Aorta (tissue), 5 donors: ENCODE results near the gene SNTA1. TPM values are rescaled to one million over a fixed set of nuclear protein-coding genes. Genes with fewer than 3 reads are reported as not detected.
"Not testable (repeated sequence)": the region's sequence is repeated elsewhere in the genome, so short reads cannot be mapped to it uniquely, and the experiment has no call there.

Source experiments
- ATAC-seq: fragments of 200-7000 bp; cut with Tn5 transposase; one replicate; pipeline ENCODE4 v1.9.1; 2022; ENCODE audit warnings: moderate library complexity; ENCODE audit not compliant: low FRiP score
- DNase-seq, 2 donors: peaks; one replicate each; pipeline ENCODE4 v3.0.0-alpha.2; 2020
- H3K27ac ChIP-seq, 2 donors: one replicate each; pipeline ENCODE4 v1.5.1; 2013; ENCODE audit warnings: low read length in 2 of 2, mild to moderate bottlenecking in 2 of 2, moderate library complexity in 2 of 2, control low read depth in 1 of 2, inconsistent platforms in 1 of 2, low read depth in 1 of 2
- H3K27me3 ChIP-seq, 2 donors: one replicate each; pipeline ENCODE4 v1.6.1; 2013; ENCODE audit warnings: control low read depth in 1 of 2, low read length in 1 of 2, mild to moderate bottlenecking in 1 of 2, moderate library complexity in 1 of 2; ENCODE audit not compliant: insufficient read depth in 2 of 2, control insufficient read depth in 1 of 2
- H3K36me3 ChIP-seq, 2 donors: one replicate each; pipeline ENCODE4 v1.6.1; 2013; ENCODE audit warnings: control low read depth in 1 of 2, low read length in 1 of 2, mild to moderate bottlenecking in 1 of 2; ENCODE audit not compliant: insufficient read depth in 2 of 2, control insufficient read depth in 1 of 2
- H3K4me1 ChIP-seq, 2 donors: one replicate each; pipeline ENCODE4 v1.6.1; 2013; ENCODE audit warnings: low read length in 2 of 2, control low read depth in 1 of 2, mild to moderate bottlenecking in 1 of 2, moderate library complexity in 1 of 2; ENCODE audit not compliant: insufficient read depth in 2 of 2, control insufficient read depth in 1 of 2
- H3K4me3 ChIP-seq, 2 donors: one replicate each; pipeline ENCODE4 v1.5.1; 2013; ENCODE audit warnings: low read length in 2 of 2, control low read depth in 1 of 2, mild to moderate bottlenecking in 1 of 2
- H3K9me3 ChIP-seq: one replicate; pipeline ENCODE4 v1.6.1; 2013; ENCODE audit warnings: mild to moderate bottlenecking, low read length; ENCODE audit not compliant: control insufficient read depth
- WGBS, 2 donors: extraction: QIAGEN DNeasy Blood & Tissue Kit; methylation state at CpG; one replicate each; pipeline ENCODE4 v1.1.7; 2013; 5-methylcytosine and 5-hydroxymethylcytosine counted together
- intact Hi-C, 2 donors: fragments of 100-400 bp; cut with DNase I; formaldehyde crosslinking; loops; one replicate each; pipeline versions ENCODE4 v1.14.2 to v1.15.0; 2022
- polyA plus RNA-seq, 2 donors: library from polyadenylated mRNA; stranded (reverse); fragments of 200-250 nt; gene quantifications; one replicate each; pipeline ENCODE4 v1.2.3, GENCODE V29; 2013
- total RNA-seq, 2 donors: library from RNA; stranded (reverse); fragmentation: NEBNext Ultra II Directional; extraction: Animal tissue kit (Norgen Biotek cat#: 25700); gene quantifications; one replicate each; pipeline ENCODE4 v1.2.1, GENCODE V29; 2021
- donor health status: healthy with polysubstance abuse.
- donor health status: Bipolar disorder and iron deficiency.
- donor health status: DM: no; HTN: no; CAD: no.
- donor health status: DM: no; HTN: no; CAD: no.
- donor health status: DM: yes; HTN: yes; CAD: no.

SNTA1 gene
- total and polyA plus RNA-seq, 4 donors: 37.5 to 61.4 (median 44.8) TPM

- H3K27ac ChIP-seq: peak overlapping the region in 1 of 2 donors; percentile 45
- WGBS, 2 donors: 75 to 77% methylated on average over 7 of the region's 7 CpGs
- not testable (repeated sequence) for ATAC-seq, H3K36me3 ChIP-seq, H3K27me3 ChIP-seq, DNase-seq, H3K9me3 ChIP-seq, H3K4me1 ChIP-seq, H3K4me3 ChIP-seq
- intact Hi-C loops: loop anchor here (5.0 to 10.0 kb wide), 3 partner anchors 47 to 294 kb away; partner anchors contain the start of gene ZNF341 (in 1 of the 2)
These were observed 3.0 kb downstream of the SNTA1 start for GRCh38 chr20:33440562-33440961.

GRCh38 chr20:33438481-33438880, 5.1 kb downstream of the SNTA1 start:
- DNase-seq (no peak), ATAC-seq (no peak)
- Histone ChIP-seq H3K36me3 (peaks cover 0 to 3% of the 10 kb centered on the region in 2 donors), H3K27me3 (no peaks in the 10 kb centered on the region), H3K4me1 (peaks cover 0 to 2% of the 10 kb centered on the region in 2 donors), H3K9me3 (no peaks in the 10 kb centered on the region), H3K4me3 (no peak overlapping the region), H3K27ac (peak overlapping the region in 1 of 2 donors; percentile 69)
- intact Hi-C loops: no loop called here
- 65 to 73% methylated on average over 2 of the region's 2 CpGs for WGBS, 2 donors

DNA sequence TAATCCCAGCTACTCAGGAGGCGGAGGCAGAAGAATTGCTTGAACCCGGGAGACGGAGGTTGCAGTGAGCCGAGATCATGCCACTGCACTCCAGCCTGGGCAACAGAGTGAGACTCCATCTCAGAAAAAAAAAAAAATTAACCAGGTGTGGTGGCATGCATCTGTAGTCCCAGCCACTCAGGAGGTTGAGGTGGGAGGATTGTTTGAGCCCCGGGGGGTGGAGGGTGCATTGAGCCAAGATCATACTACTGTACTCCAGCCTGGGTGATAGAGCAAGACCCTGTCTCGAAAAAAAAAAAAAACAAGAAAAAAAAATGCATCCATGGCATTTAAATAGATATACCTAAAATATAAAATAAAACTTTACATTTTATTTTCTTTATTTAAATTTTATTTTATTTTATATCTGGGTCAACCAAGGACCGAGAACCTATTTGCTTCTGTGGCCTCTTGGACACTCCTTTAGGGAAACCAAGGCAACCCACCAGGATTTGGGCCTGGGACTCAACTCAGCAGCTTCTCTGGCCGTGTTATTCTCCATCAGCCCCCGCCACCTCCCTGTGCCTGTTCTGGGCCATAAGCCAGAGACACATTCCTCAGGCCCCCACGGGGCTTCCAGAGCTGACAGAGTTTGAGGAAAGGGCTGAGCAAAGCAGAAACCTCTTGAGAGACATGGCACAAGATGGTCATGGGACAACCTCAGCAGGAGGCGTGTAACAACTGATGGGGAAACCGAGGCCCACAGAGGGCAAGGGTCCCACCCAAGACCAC, 6.2 kb downstream of the SNTA1 start:
- Histone ChIP-seq H3K27me3 (no peaks in the 10 kb centered on the region), H3K9me3 (no peaks in the 10 kb centered on the region), H3K27ac (peak overlapping the region in 1 of 2 donors; percentile 15), H3K36me3 (peaks cover 0 to 3% of the 10 kb centered on the region in 2 donors), H3K4me3 (no peak overlapping the region), H3K4me1 (peaks cover 0 to 3% of the 10 kb centered on the region in 2 donors)
- intact Hi-C loops: no loop called here
- DNase-seq: peak; percentile 76 to 91
- 38% methylated on average over 12 of the region's 12 CpGs for WGBS, 2 donors
- ATAC-seq: peak; percentile 76

DNA sequence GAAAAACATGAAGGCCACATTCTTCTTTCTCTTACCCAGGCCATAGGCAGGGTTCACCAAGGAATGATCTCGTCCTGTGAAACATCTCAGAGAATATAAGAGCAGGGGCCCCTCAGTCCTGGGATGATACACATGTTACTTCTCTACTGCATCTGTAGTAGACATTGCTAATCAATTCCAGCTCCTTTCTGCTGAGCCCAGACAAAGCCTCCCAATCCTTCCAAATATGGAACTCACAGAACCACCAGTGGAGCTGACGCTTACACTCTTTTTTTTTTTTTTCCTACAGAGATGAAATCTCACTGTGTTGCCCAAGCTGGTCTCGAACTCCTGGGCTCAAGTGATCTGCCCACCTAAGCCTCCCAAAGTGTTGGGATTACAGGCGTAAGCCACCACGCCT, 9.1 kb downstream of the SNTA1 start:
- no peak for ATAC-seq
- Histone ChIP-seq H3K27me3 (no peaks in the 10 kb centered on the region), H3K27ac (peak overlapping the region in 1 of 2 donors; percentile 93), H3K4me3 (no peak overlapping the region), H3K36me3 (peaks cover 0 to 3% of the 10 kb centered on the region in 2 donors), H3K4me1 (peaks cover 2 to 4% of the 10 kb centered on the region in 2 donors), H3K9me3 (no peaks in the 10 kb centered on the region)
- no peak for DNase-seq
- 75 to 80% methylated on average over 5 of the region's 5 CpGs for WGBS, 2 donors
- intact Hi-C loops: no loop called here

DNA sequence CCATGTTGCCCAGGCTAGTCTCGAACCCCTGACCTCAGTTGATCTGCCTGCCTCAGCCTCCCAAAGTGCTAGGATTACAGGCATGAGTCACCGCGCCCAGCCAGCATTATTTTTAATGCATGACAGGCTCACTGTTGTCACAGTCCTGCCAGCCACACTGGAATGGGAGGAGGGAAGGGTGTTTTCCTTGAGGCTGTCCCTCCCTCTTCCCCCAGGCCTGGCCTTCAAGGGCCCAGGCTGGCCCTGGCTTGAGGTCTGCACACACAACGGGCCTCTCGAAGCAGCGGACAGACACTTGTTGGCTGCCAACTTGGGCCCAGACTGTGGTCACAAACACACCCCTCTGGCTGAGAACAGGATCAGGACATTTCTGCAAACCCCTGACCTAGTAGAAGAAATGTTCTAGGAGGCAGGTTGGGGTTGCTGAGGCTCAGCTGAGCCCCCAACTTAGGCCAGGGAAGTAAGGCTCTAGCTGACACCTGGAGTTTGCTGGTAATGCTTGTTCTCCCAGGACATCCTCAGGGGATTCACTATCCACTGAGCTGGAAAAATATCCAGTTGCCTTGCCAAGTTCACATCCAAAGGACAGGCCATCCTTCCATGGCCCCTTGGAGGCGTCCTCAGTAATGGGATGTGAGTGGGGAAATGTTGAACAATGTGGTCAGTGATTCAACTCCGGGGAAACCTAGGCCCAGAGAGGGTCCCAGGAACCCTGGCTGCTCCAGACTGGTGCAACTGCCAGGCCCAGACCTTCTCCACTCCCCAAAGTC, 9.9 kb downstream of the SNTA1 start:
- intact Hi-C loops: no loop called here

DNA sequence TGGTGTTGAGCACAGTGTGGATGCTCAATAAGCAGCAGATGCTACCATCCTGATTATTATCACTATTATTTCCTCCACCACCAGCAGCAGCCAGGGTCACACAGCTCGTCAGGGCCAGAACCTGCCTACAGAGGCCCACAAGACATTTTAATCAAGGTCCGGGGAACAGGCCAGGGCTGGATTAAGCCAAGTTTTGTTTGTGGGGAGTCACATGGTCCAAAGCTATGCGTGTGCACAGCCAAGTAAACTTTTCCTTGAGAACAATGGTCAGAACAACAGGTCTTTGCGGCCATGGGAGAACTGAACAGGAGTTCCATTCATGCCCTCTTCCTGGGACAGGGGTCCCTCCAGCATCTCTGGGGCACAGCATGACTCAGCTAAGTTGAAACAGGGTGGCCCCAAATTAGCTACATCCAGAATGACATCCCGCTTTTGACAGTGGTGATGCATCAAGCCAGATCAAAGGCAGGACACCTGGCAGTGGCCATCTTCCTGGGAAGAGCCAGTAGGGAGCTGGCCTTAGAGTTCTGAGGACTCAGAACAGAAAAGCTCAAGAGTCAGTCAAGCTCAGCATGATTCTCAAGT, 11.7 kb downstream of the SNTA1 start:
- intact Hi-C loops: no loop called here
- 18 to 20% methylated on average over 5 of the region's 5 CpGs for WGBS, 2 donors
- no peak for DNase-seq
- Histone ChIP-seq H3K4me3 (no peak overlapping the region), H3K36me3 (peaks cover 0 to 3% of the 10 kb centered on the region in 2 donors), H3K27ac (peak overlapping the region in 1 of 2 donors; percentile 96), H3K27me3 (no peaks in the 10 kb centered on the region), H3K9me3 (no peaks in the 10 kb centered on the region), H3K4me1 (peaks cover 2 to 4% of the 10 kb centered on the region in 2 donors)
- ATAC-seq: peak; percentile 54

More for the DNA sequence above, 9.9 kb downstream of the SNTA1 start:
- H3K36me3 ChIP-seq: peaks cover 0 to 3% of the 10 kb centered on the region in 2 donors
- ATAC-seq: peak; percentile 91
- H3K27me3 ChIP-seq: no peaks in the 10 kb centered on the region
- DNase-seq: peak; percentile 90
- no peak overlapping the region for H3K4me3 ChIP-seq
- H3K4me1 ChIP-seq: peaks cover 2 to 4% of the 10 kb centered on the region in 2 donors
- H3K9me3 ChIP-seq: no peaks in the 10 kb centered on the region
- H3K27ac ChIP-seq: peak overlapping the region; percentile 24 to 93
- WGBS, 2 donors: 15 to 19% methylated on average over 8 of the region's 8 CpGs

DNA sequence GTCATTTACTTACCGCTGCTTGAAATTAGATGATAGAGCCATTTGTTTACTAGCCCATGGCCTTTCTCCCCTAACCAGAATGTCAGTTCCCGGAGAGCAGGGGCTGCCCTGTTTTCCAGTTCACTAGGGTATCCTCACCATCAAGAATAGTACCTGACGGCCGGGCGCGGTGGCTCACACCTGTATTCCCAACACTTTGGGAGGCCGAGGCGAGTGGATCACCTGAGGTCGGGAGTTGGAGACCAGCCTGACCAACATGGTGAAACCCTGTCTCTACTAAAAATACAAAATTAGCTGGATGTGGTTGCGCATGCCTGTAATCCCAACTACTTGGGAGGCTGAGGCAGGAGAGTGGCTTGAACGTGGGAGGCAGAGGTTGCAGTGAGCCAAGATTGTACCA, 19.7 kb downstream of the SNTA1 start:
- WGBS, 2 donors: 79 to 80% methylated on average over 11 of the region's 11 CpGs
- intact Hi-C loops, ATAC-seq, H3K36me3 ChIP-seq, H3K27me3 ChIP-seq, DNase-seq, H3K4me3 ChIP-seq, H3K9me3 ChIP-seq, H3K4me1 ChIP-seq: not testable (repeated sequence)
- peak overlapping the region; percentile 62 to 71 for H3K27ac ChIP-seq

DNA sequence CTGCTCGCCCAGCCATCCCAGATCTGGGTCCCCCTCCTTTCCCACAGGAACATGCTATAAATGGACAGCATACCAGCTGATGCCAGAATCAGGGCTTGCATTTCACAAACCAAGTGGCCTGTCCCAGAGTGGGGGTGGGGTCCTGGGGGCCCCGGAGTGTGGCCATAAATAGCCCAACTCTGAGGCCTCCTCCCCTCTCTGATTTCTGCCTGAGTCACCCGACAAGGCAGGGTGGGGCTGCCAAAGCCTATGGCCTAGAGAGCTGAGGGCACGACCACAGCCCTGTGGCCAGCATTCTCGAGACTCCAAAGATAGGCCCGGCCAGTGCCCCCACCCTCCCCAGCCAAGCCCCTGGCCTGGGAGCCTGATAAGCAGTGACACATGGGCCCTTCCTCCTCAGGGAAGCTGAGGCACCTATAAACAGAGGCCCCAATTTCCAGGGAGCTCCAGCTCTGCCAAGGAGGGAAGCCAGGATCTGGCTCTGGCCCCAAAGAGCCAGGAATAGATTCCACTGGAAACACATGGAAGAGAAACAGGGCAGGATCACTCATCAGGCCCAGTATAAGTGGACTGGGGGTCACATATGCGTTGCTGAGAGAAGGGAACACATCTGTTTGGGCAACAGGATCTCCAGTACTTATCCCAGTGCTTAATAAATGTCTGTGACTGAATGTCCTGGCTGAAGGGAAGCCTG, 20.3 kb downstream of the SNTA1 start:
- intact Hi-C loops: no loop called here
- Histone ChIP-seq H3K27ac (peak overlapping the region; percentile 62 to 71), H3K4me1 (peaks cover 0 to 4% of the 10 kb centered on the region in 2 donors)

More for the DNA sequence above, 20.3 kb downstream of the SNTA1 start:
- Histone ChIP-seq H3K27me3 (no peaks in the 10 kb centered on the region), H3K4me3 (no peak overlapping the region), H3K9me3 (no peaks in the 10 kb centered on the region), H3K36me3 (no peaks in the 10 kb centered on the region)
- DNase-seq: peak; percentile 92 to 94
- WGBS, 2 donors: 7 to 8% methylated on average over 7 of the region's 7 CpGs
- peak; percentile 94 for ATAC-seq
